PC-9 (cell line): Measurements from ENCODE around the gene TMEM132C. TPM values are rescaled to one million over a fixed set of nuclear protein-coding genes. Genes with fewer than 3 reads are reported as not detected.

Experiments used
- BruUV-seq: library from RNA; stranded (reverse); fragments of 400-500 nt; replicated peaks from 2 replicates; lab custom pipeline; 2021; lab: Mats Ljungman, UMichigan
- CTCF ChIA-PET: fragments of 300-600 bp; sonication (Branson Sonifier 250); formaldehyde crosslinking; loops from one replicate; lab custom pipeline; 2022; ENCODE audit warnings: antibody characterized with exemption; lab: Charles Lee
- POLR2A ChIA-PET: fragments of 300-600 bp; sonication (Branson Sonifier 250); formaldehyde crosslinking; loops from one replicate; lab custom pipeline; 2022; ENCODE audit warnings: antibody characterized with exemption; ENCODE audit not compliant: unreplicated experiment; lab: Charles Lee
- DNase-seq, 2 experiments: peaks; one replicate each; pipeline versions ENCODE4 v3.0.0 to v3.0.0-alpha.2; 2015 to 2022; ENCODE audit warnings: mixed read lengths in 1 of 2
- H2AFZ ChIP-seq: fragments of 200-600 bp; sonication (generic); 2 replicates; pipeline ENCODE4 v1.8.1; 2017; ENCODE audit warnings: antibody characterized with exemption
- H3F3A ChIP-seq: fragments of 200-600 bp; sonication (generic); 2 replicates; pipeline ENCODE4 v1.8.1; 2017; ENCODE audit warnings: antibody characterized with exemption, mild to moderate bottlenecking, low read depth; ENCODE audit not compliant: insufficient read depth
- H3K27ac ChIP-seq: fragments of 200-600 bp; sonication (generic); 2 replicates; pipeline ENCODE4 v1.6.1; 2016; ENCODE audit warnings: mixed run types
- H3K27me3 ChIP-seq: fragments of 200-600 bp; sonication (generic); 2 replicates; pipeline ENCODE4 v1.6.1; 2016; ENCODE audit warnings: low read depth, mixed run types; ENCODE audit not compliant: insufficient read depth
- H3K36me3 ChIP-seq: fragments of 200-600 bp; sonication (generic); 2 replicates; pipeline ENCODE4 v1.6.1; 2016; ENCODE audit warnings: low read depth, mixed run types
- H3K4me1 ChIP-seq: fragments of 200-600 bp; sonication (generic); replicated peaks from 2 replicates; pipeline ENCODE4 v1.6.1; 2016; ENCODE audit warnings: mixed run types; ENCODE audit not compliant: insufficient read depth
- H3K4me2 ChIP-seq: fragments of 200-600 bp; sonication (generic); 2 replicates; pipeline ENCODE4 v1.6.1; 2017; ENCODE audit warnings: mixed run types
- H3K4me3 ChIP-seq: fragments of 200-600 bp; sonication (generic); 2 replicates; pipeline ENCODE4 v1.6.1; 2016; ENCODE audit warnings: mixed run types
- H3K79me2 ChIP-seq: fragments of 200-600 bp; sonication (generic); 2 replicates; pipeline ENCODE4 v1.6.1; 2017; ENCODE audit warnings: low read depth, mixed run types
- H3K9me2 ChIP-seq: fragments of 200-600 bp; sonication (generic); 2 replicates; pipeline ENCODE4 v1.8.1; 2017; ENCODE audit warnings: mild to moderate bottlenecking; ENCODE audit not compliant: insufficient read depth
- H3K9me3 ChIP-seq: fragments of 200-600 bp; sonication (generic); 2 replicates; pipeline ENCODE4 v1.8.1; 2016; ENCODE audit warnings: low read depth; ENCODE audit not compliant: insufficient read depth
- H4K20me1 ChIP-seq: fragments of 200-600 bp; sonication (generic); 2 replicates; pipeline ENCODE4 v1.8.1; 2017; ENCODE audit not compliant: insufficient read depth
- CTCF ChIP-seq: fragments of 200-600 bp; sonication (generic); conservative IDR thresholded peaks from 2 replicates; pipeline ENCODE4 v1.6.1; 2017; ENCODE audit warnings: mixed run types, antibody characterized with exemption, mild to moderate bottlenecking, moderate library complexity
- EZH2 ChIP-seq: fragments of 200-600 bp; sonication (generic); IDR thresholded peaks from 2 replicates; pipeline ENCODE4 v1.8.0; 2017; ENCODE audit warnings: antibody characterized with exemption, low read depth
- intact Hi-C: fragments of 100-400 bp; cut with micrococcal nuclease; formaldehyde crosslinking; loops from one replicate; pipeline ENCODE4 v1.10.0; 2022; ENCODE audit not compliant: unreplicated experiment
- total RNA-seq: library from RNA; stranded (reverse); gene quantifications from 2 replicates; pipeline ENCODE4 v1.2.3, GENCODE V29; 2021

The TMEM132C gene
- total RNA-seq, 1 experiment from 2014 or later: not detected

GRCh38 chr12:128743916-128744315, 476.9 kb downstream of the TMEM132C start:
- BruUV-seq: no TSS peak
- no peak for DNase-seq
- TF ChIP-seq CTCF (no peak), EZH2 (no peak)
- Histone ChIP-seq H3K4me2 (no peak overlapping the region), H3K4me3 (no peak overlapping the region), H4K20me1 (no peaks in the 10 kb centered on the region; the same call in 1 of the 2 replicates), H3K36me3 (no peaks in the 10 kb centered on the region), H2AFZ (no peak overlapping the region), H3F3A (no peaks in the 10 kb centered on the region), H3K4me1 (no peaks in the 10 kb centered on the region), H3K27me3 (peaks cover 90% of the 10 kb centered on the region), H3K9me3 (no peaks in the 10 kb centered on the region), H3K27ac (no peak overlapping the region), H3K79me2 (no peaks in the 10 kb centered on the region), H3K9me2 (no peaks in the 10 kb centered on the region)
- ChIA-PET POLR2A (no interaction called here), CTCF (no interaction called here)
- intact Hi-C loops: no loop called here

- ChIA-PET POLR2A (no interaction called here), CTCF (interaction anchor here (0.6 kb wide), 1 partner anchor 484 kb away, joined by 3 read pairs; no protein-coding TSS in a partner anchor)
- Histone ChIP-seq H2AFZ (no peak overlapping the region), H4K20me1 (no peaks in the 10 kb centered on the region; the same call in 1 of the 2 replicates), H3K27me3 (peaks cover 90% of the 10 kb centered on the region), H3K9me3 (no peaks in the 10 kb centered on the region), H3K4me3 (no peak overlapping the region), H3K4me2 (no peak overlapping the region), H3K36me3 (no peaks in the 10 kb centered on the region), H3K79me2 (no peaks in the 10 kb centered on the region), H3F3A (no peaks in the 10 kb centered on the region), H3K27ac (no peak overlapping the region), H3K4me1 (no peaks in the 10 kb centered on the region), H3K9me2 (no peaks in the 10 kb centered on the region)
- BruUV-seq: no TSS peak
- DNase-seq: no peak
- TF ChIP-seq EZH2 (no peak), CTCF (no peak)
- intact Hi-C loops: no loop called here
Observed at GRCh38 chr12:128745772-128746689, 479.1 kb downstream of the TMEM132C start.

- Histone ChIP-seq H3K79me2 (no peaks in the 10 kb centered on the region), H3K27me3 (peaks cover 81% of the 10 kb centered on the region), H3K9me3 (no peaks in the 10 kb centered on the region), H2AFZ (no peak overlapping the region), H3K4me1 (no peaks in the 10 kb centered on the region), H3K27ac (no peak overlapping the region), H4K20me1 (no peaks in the 10 kb centered on the region; the same call in 1 of the 2 replicates), H3F3A (no peaks in the 10 kb centered on the region), H3K9me2 (no peaks in the 10 kb centered on the region), H3K36me3 (no peaks in the 10 kb centered on the region), H3K4me3 (no peak overlapping the region), H3K4me2 (no peak overlapping the region)
- BruUV-seq: no TSS peak
- intact Hi-C loops: no loop called here
- POLR2A ChIA-PET: no interaction called here
- CTCF ChIA-PET: no interaction called here
- DNase-seq: no peak
- no peak for TF ChIP-seq EZH2
- no peak for TF ChIP-seq CTCF
Observed at GRCh38 chr12:128747441-128747840, 480.5 kb downstream of the TMEM132C start.
